Measurements from ENCODE around the gene RAB8A. TPM values are rescaled to one million over a fixed set of nuclear protein-coding genes. Genes with fewer than 3 reads are reported as not detected.

Gene RAB8A
- total RNA-seq, 1 donor from 2014 or later: 39.2 TPM

DNA sequence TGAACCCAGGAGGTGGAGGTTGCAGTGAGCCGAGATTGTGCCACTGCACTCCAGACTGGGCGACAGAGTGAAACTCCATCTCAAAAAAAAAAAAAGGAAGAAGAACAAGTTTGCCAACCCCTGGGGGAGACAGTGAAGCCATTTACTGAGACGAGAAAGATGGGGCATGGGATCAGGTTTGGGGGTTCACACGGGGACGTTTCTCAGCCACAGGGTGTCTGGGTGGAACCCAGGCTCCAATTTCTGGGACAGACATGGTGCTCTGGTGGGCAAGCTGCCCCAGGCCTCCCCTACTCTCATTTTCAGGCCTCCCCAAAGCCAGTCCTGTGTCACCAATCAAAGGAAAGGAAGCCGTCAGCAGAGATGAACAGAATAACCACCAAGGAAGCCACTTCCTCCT, 45.2 kb downstream of the RAB8A start:
- no peaks in the 10 kb centered on the region for H4K20me1 ChIP-seq (ENCODE audit: low read depth)
- no peaks in the 10 kb centered on the region for H3K9me3 Mint-ChIP-seq
- H3K4me3 ChIP-seq: no peak overlapping the region
- H3K9me3 ChIP-seq (ENCODE audit: low read depth): no peaks in the 10 kb centered on the region
- H3K4me2 ChIP-seq: no peak overlapping the region
- no peaks in the 10 kb centered on the region for H3K4me1 Mint-ChIP-seq
- no peak overlapping the region for H2AFZ ChIP-seq (replicated peaks)
- no peak overlapping the region for H3K27ac ChIP-seq
- no peak for DNase-seq (ENCODE audit: low spot score)
- H3K27me3 ChIP-seq: no peaks in the 10 kb centered on the region
- H3K36me3 Mint-ChIP-seq: no peaks in the 10 kb centered on the region
- H3K27ac Mint-ChIP-seq: no peak overlapping the region
- no peak overlapping the region for H3K9ac ChIP-seq
- H3K36me3 ChIP-seq: no peaks in the 10 kb centered on the region
- H3K79me2 ChIP-seq (ENCODE audit: low read depth): no peaks in the 10 kb centered on the region
- no peaks in the 10 kb centered on the region for H3K4me1 ChIP-seq
- TF ChIP-seq EZH2 (IDR thresholded peaks at IDR 0.05) (no peak), EZH2phosphoT487 (IDR thresholded peaks at IDR 0.05) (no peak)
- TF ChIP-seq, protein P1, sequence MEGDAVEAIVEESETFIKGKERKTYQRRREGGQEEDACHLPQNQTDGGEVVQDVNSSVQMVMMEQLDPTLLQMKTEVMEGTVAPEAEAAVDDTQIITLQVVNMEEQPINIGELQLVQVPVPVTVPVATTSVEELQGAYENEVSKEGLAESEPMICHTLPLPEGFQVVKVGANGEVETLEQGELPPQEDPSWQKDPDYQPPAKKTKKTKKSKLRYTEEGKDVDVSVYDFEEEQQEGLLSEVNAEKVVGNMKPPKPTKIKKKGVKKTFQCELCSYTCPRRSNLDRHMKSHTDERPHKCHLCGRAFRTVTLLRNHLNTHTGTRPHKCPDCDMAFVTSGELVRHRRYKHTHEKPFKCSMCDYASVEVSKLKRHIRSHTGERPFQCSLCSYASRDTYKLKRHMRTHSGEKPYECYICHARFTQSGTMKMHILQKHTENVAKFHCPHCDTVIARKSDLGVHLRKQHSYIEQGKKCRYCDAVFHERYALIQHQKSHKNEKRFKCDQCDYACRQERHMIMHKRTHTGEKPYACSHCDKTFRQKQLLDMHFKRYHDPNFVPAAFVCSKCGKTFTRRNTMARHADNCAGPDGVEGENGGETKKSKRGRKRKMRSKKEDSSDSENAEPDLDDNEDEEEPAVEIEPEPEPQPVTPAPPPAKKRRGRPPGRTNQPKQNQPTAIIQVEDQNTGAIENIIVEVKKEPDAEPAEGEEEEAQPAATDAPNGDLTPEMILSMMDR (IDR thresholded peaks at IDR 0.05): no peak
- H3K4me3 Mint-ChIP-seq: no peak overlapping the region
- no peaks in the 10 kb centered on the region for H3F3A ChIP-seq (ENCODE audit: low read depth)
- peaks cover 5% of the 10 kb centered on the region for H3K27me3 Mint-ChIP-seq (ENCODE audit: insufficient read depth, low read depth)

DNA sequence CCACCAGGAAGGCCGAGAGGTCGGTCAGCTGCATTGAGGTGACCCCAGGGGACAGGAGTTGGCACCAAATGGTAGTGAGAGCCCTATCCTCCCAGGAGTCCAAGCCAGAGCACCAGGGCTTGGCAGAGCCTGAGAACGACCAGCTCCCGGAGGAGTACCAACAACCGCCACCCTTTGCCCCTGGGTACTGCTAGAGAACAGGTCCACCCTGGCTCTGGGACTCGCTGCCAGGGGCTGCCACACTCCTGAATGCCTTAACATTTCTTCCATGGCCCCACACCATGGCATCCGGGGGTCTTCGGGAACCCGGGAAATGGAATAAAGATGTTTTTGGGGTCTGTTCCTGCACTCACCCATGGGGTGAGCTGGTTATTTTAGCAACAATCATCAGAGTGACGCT, 45.9 kb downstream of the RAB8A start:
- no peaks in the 10 kb centered on the region for H3K9me3 Mint-ChIP-seq
- no peaks in the 10 kb centered on the region for H3K36me3 ChIP-seq
- no peaks in the 10 kb centered on the region for H3K4me1 ChIP-seq
- H3K4me2 ChIP-seq: no peak overlapping the region
- H3K4me3 Mint-ChIP-seq: no peak overlapping the region
- H3K9ac ChIP-seq: no peak overlapping the region
- no peaks in the 10 kb centered on the region for H4K20me1 ChIP-seq (ENCODE audit: low read depth)
- H3K9me3 ChIP-seq (ENCODE audit: low read depth): no peaks in the 10 kb centered on the region
- H3K27ac Mint-ChIP-seq: no peak overlapping the region
- no peak overlapping the region for H3K27ac ChIP-seq
- TF ChIP-seq, protein P1 (IDR thresholded peaks at IDR 0.05): no peak
- TF ChIP-seq EZH2 (IDR thresholded peaks at IDR 0.05) (no peak), EZH2phosphoT487 (IDR thresholded peaks at IDR 0.05) (no peak)
- no peaks in the 10 kb centered on the region for H3K36me3 Mint-ChIP-seq
- no peaks in the 10 kb centered on the region for H3K27me3 ChIP-seq
- H3K27me3 Mint-ChIP-seq (ENCODE audit: insufficient read depth, low read depth): peaks cover 5% of the 10 kb centered on the region
- no peak overlapping the region for H3K4me3 ChIP-seq
- no peak for DNase-seq (ENCODE audit: low spot score)
- no peak overlapping the region for H2AFZ ChIP-seq (replicated peaks)
- H3K79me2 ChIP-seq (ENCODE audit: low read depth): no peaks in the 10 kb centered on the region
- H3K4me1 Mint-ChIP-seq: no peaks in the 10 kb centered on the region
- no peaks in the 10 kb centered on the region for H3F3A ChIP-seq (ENCODE audit: low read depth)

DNA sequence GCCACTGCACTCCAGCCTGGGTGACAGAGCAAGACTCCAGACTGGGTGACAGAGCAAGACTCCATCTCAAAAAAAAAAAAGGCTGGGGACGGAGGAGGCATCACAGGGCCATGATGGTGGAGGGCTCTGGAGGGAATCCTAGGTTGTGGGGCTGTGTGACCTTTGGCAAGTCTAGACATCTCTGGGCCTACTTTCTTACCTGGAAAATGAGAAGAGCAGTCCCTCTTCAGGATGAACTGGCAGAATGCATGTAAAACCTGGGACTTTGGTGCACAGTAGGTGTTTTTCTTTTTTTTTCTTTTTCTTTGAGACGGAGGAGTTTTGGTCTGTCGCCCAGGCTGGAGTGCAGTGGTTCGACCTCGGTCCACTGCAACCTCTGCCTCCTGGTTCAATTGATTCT, 48.0 kb downstream of the RAB8A start:
- Histone ChIP-seq H3K9me3 (ENCODE audit: low read depth) (no peaks in the 10 kb centered on the region), H3K9ac (no peak overlapping the region), H3K4me1 (no peaks in the 10 kb centered on the region), H3K4me2 (no peak overlapping the region), H4K20me1 (ENCODE audit: low read depth) (no peaks in the 10 kb centered on the region), H3K27me3 (no peaks in the 10 kb centered on the region), H3K36me3 (no peaks in the 10 kb centered on the region), H3K4me3 (no peak overlapping the region), H3K79me2 (ENCODE audit: low read depth) (no peaks in the 10 kb centered on the region), H2AFZ (replicated peaks) (no peak overlapping the region), H3F3A (ENCODE audit: low read depth) (no peaks in the 10 kb centered on the region), H3K27ac (no peak overlapping the region)
- Mint-ChIP-seq H3K36me3 (no peaks in the 10 kb centered on the region), H3K4me3 (no peak overlapping the region), H3K27me3 (ENCODE audit: insufficient read depth, low read depth) (peaks cover 5% of the 10 kb centered on the region), H3K27ac (no peak overlapping the region), H3K4me1 (no peaks in the 10 kb centered on the region), H3K9me3 (no peaks in the 10 kb centered on the region)
- no peak for DNase-seq (ENCODE audit: low spot score)
- TF ChIP-seq, protein P1 (IDR thresholded peaks at IDR 0.05): no peak
